Activated naive CD4-positive, alpha-beta T cell (primary cell): ENCODE data around the gene DDX47.

Experiments
- DNase-seq, 4 experiments: peaks; one replicate each; lab custom pipeline; 2025; lab: John Stamatoyannopoulos, UW

Gene DDX47

DNA sequence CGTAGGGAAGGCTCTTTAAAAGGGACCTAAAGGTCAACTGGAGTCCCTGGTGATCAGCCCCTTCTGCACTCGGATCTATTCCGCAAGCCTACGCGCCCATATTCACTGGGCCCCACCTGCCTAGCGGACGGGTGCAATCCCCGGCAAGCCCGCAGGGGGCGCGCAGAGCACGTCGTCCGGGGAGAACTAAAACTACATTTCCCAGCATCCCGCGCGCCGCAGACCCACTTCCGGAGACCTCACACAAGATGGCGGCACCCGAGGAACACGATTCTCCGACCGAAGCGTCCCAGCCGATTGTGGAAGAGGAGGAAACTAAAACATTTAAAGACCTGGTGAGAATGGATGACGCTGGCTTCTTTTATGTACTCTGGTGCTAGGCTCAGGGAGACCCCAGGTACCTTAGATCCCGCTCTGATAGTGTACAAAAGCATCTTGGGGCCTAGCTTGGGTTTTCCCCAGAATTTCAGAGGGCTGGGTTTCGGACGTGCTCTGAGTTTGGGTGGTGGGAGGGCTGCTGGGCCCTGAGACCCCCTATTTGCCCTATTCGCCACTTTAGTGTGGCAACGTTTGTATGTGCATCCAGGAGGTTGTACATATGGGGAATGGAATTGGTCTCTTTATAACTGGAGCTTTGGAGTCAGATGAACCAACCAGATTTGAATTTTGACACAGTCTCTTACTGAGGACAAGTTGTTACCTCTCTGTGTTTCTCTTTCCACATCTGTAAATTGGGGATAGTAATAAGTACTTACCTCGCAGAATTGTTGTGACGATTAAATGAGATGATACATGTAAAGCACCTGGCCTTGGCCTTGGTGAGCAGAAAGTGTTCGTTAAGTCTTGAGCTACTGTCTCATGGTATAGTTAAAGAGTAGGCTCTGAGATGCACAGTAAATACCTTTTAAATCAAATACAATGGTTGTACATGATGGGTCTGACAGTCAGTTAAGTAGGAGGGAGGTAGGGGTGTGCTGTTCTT lies at the start of gene DDX47:
DDX47 (plus strand) TSS at position 227 of the 982 bp plus-strand sequence; CDS start at position 249, 22 bp downstream.
- DNase-seq = peak; percentile 95 to 97 (median 97)

DNA sequence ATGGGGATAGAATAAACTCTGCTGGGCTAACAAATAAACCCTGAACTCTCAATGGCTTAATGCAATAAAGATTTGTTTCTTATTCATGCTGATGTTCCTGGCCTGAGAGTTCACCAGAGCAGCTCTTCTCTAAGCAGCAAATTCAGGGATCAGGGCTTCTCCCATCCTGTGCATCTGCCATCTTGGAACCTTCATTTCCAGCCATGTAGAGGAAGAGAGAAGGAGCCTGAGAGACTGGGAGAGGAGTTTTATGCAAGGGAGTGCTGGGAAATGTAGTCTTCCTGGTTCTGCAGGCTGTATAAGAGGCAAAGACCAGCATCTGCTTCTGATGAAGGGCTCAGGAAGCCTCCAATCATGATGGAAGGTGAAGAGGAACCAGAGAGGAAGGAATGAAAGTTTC lies 48.3 kb upstream of the DDX47 start:
- DNase-seq = no peak

DNA sequence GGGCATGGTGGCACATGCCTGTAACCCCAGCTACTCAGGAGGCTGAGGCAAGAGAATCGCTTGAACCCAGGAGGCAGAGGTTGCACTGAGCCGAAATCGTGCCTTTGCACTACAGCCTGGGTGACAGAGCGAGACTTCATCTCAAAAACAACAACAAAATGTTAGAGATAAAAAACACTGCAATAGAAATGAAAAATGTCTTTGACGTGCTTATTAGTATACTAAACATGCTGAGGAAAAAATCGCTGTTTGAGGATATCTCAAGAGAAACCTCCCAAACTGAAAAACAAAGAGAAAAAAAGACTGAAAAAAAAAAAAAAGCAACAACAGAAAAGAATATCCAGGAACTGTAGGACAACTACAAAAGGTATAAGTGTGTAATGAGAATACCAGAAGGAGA lies 42.9 kb upstream of the DDX47 start:
- no peak for DNase-seq

DNA sequence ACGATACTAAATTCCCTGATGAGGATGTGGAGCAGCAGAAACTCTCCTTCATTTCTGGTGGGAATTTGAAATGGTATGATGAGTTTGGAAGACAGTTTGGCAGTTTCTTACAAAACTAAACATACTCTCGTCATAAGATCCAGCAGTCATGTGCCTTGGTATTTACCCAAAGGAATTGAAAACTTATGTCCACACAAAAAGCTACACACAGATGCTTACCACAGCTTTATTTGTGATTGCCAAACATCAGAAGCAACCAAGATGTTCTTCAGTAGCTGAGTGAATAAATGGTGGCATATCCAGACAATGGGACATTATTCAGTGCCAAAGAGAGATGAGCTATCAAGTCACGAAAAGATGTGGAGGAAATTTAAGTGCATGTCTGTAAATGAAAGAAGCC lies 38.4 kb upstream of the DDX47 start:
- no peak for DNase-seq

DNA sequence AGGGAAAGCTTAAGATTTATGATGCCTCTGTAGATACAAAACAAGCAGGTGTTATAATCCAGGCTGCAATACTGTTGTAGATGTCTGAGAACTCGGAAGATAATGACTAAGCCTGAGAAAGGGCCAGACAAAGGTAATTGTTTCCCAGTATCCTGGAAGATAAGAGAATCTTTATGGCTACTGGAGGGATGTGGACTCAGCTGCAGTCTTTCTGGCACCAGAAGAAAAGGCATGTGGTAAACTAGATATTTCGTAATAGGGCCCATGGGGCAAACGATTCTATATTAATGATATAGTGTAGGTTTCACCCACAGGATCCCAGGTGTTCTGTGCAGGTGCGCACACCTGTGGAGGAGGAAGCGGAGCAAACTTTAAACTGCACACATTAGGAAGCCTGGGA lies 36.9 kb upstream of the DDX47 start:
- no peak for DNase-seq

DNA sequence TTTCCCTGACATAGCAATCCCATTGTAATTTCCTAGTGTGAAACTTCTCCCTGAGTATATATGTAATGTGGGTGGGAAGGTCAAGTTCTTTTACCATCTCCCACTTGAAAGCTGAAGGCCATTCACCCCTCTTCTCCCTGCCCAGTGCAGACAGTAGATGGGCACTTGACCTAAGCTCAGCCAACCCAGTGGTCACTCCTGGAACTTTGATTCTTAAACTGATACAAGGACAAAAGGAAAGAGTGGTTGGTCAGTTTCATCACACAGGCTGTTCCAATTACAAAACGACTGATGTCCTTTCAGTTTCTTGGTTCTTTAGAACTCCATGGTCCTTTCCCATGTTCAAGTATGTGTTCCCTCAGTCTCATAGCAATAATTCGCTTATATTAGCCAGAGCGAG lies 36.1 kb upstream of the DDX47 start:
- no peak for DNase-seq

DNA sequence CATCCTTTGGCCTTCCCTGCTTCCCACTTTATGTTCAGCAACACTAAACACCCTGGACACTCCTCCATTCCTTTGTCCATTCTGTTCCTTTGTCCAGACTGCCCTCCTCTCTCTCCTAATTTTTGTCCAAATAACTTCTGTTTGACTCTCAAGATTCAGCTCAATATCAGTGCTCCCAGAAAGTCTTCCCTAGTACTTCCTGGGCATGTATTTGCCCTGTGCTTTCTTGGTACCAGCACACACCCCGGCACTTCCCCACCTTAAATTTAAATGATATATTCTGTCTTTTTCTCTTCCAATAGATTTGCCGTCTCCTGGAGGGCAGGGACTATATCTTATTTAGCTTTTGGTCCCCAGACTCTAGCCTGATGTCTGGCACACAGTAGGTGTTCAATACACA lies 34.1 kb upstream of the DDX47 start:
- no peak for DNase-seq

DNA sequence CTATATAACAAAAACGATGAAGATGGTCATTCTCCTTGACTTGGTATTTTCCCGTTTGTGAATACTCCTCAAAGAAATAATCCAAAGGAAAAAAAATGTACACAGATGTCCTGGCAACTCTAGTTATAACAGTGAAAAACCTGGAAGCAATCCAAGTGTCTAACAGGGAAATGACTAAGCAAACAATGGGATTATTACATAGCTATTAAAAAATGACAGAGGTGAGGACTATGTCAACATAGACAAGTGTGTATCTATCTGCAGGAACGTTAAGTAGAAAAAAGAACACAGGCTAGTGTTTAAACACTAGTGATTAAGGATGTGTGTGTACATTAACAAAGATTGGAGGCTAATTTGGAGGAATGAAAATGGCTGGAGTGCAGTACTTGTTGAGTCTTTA lies 33.6 kb upstream of the DDX47 start:
- DNase-seq = no peak

DNA sequence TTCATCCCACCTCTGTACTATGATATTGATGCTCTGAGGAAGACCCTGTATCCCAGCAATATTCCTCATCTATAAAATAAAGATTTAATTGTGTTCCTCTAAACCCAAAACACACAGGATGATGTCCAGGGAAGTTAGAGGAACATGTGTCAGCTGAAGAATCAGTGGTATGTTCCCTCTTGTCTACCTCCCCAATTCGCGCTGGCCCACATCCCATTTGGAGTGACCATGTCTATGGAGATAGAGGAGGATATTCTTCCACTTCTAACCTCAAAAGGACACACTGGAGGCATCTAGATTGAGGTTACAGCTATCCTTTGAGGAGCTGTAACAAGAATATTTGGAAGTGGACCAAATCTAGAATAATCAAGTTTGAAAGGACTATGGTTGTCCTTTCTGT lies 29.0 kb upstream of the DDX47 start:
- DNase-seq = no peak

DNA sequence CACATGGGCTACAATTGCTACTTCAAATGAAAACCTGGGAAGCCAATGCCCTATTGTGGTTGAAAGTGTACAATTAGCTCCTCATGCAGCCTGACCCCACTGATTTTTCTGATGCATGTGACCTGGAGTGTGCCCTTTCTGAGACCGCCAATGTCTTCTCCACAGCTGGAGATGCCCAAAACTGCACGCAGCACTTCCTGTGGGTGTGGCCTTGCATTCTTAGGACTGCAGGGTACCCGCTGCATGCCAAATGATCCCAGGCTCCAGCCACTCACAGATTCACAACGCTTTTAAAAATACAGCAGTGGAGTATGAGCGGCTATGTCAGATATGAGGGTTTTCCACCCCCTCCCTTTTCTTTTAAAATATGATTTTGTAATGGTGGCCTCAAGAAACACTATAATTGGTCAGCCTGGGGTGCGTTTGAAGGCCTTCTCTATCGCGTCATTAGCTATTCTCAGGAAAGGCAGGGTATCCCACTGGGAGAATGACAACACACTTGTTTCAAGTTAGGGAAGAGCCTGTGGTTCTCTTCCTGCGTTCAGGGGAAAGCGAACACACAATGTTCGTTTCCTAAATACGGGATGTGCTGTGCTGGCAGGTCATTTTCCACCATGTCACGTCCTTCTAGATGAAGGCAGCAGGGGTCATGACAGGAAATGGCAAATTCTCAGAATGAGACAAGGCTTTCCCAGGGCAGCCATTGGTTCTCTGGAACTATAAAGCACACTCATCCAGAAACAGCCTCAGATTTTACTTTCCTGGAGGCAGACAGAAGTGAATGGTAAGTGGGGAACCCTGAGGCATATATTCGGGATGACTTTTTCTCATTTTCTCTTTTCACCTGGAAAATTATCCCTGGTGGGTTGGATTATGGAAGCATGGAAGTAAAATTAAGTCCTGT lies 28.0 kb upstream of the DDX47 start, which contains the start of gene APOLD1:
APOLD1 (plus strand) TSS at position 749 of the 904 bp plus-strand sequence; CDS start at position 782, 33 bp downstream.
- no peak for DNase-seq

DNA sequence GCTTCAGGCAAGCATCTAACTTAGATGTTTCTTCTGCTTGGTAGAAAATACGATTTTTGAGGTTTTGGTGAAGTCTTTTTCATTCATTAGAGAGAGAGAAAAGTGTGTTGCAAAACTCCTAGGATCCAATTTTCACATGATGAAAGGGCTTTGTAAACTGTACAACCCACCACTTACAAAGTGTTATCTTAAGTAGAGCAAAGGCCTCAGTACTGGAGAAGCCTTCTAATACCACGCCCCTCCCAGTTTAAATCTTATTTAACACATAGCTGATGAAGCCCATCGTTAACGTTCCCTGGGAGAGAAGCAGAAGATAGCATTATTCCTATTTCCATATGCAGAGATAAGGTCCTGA lies 26.8 kb upstream of the DDX47 start:
- DNase-seq = no peak

DNA sequence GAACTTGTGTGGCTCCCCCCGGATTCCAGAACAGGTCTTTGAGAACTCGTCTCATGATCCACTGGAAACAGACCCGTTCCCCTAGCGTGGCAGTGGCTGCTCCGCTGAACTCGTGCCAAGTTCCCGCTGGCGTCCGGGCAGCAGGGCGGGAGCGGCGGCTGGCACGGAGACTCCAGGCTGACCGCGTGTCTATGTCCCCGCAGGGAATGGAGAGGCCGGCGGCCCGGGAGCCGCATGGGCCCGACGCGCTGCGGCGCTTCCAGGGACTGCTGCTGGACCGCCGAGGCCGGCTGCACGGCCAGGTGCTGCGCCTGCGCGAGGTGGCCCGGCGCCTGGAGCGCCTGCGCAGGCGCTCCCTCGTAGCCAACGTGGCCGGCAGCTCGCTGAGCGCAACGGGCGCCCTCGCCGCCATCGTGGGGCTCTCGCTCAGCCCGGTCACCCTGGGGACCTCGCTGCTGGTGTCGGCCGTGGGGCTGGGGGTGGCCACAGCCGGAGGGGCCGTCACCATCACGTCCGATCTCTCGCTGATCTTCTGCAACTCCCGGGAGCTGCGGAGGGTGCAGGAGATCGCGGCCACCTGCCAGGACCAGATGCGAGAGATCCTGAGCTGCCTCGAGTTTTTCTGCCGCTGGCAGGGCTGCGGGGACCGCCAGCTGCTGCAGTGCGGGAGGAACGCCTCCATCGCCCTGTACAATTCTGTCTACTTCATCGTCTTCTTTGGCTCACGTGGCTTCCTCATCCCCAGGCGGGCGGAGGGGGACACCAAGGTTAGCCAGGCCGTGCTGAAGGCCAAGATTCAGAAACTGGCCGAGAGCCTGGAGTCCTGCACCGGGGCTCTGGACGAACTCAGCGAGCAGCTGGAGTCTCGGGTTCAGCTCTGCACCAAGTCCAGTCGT lies 26.2 kb upstream of the DDX47 start:
- peak; percentile 29 to 66 (median 42) for DNase-seq

DNA sequence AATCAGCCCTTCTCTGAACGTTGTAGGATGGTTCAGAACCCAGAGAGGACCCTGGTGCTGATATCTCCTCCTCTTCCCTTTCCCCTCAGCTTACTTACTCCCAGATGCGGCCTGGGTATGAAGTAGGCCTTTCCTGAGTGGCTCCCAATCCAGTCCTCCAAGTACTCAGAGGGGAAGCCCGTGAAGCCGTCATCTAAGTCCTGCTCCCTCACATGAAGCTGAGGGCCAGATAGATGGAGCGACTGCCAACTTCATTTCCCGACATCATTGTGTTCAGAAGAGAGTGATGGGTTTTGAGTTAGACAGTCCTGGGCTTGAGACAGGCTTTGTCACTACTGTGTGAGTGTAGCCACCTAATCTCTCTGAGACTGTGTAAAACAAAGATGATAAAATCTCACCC lies 25.0 kb upstream of the DDX47 start:
- DNase-seq = no peak

DNA sequence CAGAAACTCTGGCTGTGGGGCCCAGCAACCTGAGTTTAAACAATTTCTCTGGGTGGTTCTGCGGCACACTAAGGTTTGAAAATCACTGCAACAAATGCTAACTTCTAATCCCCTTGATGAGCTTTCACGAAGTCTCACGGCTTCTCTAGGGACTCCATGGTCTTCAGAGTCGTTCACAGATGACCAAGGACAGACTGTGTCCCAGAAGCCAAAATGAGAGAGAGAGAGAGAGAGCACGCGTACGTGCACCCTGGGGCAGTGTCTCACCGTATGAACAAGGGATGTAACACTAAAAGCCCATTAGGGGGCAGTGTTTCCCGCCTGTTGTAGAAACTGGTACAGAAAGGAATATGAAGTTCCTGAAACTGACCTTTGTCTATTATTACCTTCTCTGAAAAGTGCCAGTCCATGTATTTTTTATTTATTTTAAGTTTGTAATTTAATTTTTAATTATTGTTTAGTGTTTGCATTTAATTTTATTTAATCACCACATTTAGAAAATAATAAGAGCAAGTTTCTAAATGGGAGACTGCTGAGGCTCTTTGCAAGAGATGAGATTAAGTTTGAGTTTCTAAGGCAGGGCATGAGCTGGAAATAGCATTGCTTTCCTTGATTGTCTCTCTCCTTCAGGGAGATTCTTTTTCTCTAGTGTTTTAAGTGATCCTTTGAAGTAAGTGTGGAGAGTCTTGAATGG lies 24.3 kb upstream of the DDX47 start:
- peak in 2 of 4 experiments; percentile 14 to 29 for DNase-seq

DNA sequence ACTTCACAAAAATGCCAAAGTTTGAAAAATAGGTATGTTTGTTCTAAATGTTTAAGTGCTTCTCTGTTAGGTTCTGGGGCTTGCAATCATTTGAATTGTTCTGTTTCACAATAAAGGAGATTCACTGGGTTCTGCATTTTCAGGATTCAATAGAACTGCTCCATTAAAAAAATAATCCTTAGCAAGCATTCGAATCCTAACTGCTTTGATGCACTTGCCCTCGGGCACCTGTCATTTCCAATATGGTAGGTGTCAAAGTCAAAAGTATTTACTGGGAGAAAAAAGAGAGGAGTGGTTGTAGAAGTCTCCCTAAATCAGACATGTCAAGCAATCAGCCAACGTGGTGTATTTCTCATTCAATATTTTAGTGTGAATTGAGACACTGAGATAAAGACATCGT lies 22.2 kb upstream of the DDX47 start:
- DNase-seq = no peak

DNA sequence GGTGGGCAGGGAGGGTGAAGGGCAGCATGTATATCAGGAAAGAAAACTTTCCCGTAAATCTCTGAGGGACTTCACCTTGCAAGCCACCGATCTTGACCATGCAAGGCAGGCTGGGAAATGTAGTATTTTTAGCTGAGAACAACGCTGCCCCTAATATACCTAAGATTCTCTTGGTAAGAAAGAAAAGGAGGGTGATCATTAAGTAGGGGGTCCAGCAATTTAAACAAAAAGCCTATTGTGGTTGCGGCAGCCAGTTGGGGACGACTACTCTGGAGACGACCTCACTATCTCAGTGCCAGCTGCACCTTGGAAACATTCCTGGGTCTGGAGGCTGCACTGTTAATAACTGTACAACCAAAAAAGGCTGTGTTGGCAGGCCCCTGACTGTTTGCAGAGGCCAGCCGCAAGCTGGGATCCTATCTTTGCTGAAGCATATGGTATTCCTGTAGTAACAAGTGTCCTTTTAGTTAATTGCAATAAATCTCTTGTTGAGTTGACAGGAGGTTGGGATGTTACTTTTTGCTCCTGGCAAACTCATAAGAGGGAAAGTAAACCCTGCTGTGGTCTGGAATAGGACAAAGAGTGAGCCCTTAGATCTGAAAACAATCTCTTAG lies 21.3 kb upstream of the DDX47 start:
- no peak for DNase-seq

DNA sequence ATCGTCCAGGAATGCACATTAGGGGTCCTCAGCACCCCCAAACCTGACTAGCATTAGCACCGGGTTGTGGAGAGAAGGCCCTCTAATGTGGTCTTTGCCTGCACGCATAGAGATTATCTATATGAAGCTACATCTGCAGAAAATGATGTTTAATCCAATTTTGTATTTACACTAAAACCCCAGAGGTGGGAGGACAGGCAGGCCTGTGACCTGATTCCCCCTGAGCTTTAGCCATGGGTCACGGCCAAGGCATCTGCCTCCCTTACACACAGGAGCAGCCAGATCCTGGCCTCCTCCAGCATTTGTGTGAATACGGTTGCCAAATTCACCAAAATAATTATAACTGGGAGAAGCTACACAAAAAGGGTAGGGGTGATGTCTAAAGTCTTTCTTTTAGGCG lies 20.7 kb upstream of the DDX47 start:
- no peak for DNase-seq

DNA sequence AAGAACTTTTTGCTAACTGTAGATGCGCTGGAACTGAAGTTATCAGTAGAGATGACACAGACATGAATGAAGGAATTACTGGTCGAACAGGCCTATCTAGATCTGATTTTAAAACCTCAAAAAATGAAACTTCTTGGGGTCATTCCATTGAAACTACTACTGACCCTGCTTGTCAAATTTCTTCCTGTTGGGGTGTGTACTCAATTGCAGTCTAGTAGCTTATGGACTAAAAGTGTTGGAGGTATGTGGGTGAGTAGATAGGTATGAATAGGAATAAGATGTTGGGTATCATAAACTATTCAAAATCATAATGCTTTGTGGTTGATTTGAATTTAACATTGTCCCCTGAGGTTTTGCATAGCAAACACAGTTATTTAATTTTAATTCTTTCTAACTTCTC lies 18.5 kb upstream of the DDX47 start:
- DNase-seq = no peak

DNA sequence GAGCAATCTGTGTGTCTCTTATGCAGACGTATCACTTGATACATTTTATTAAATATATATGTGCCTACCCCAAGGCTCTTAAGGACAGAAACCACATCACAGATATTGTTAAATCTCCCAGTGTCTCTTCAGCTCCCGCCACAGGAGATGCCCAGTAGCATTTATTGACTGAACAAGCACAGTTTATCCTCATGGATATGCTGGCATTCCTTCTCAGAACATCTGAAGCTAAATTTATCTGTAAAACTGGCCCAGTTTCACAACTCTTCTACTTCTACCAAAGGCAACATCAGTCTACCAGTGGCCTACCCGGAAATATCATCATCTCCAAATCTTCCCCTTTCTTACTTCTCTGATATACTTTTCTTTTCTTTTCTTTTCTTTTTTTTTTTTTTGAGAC lies 17.0 kb upstream of the DDX47 start:
- no peak for DNase-seq

DNA sequence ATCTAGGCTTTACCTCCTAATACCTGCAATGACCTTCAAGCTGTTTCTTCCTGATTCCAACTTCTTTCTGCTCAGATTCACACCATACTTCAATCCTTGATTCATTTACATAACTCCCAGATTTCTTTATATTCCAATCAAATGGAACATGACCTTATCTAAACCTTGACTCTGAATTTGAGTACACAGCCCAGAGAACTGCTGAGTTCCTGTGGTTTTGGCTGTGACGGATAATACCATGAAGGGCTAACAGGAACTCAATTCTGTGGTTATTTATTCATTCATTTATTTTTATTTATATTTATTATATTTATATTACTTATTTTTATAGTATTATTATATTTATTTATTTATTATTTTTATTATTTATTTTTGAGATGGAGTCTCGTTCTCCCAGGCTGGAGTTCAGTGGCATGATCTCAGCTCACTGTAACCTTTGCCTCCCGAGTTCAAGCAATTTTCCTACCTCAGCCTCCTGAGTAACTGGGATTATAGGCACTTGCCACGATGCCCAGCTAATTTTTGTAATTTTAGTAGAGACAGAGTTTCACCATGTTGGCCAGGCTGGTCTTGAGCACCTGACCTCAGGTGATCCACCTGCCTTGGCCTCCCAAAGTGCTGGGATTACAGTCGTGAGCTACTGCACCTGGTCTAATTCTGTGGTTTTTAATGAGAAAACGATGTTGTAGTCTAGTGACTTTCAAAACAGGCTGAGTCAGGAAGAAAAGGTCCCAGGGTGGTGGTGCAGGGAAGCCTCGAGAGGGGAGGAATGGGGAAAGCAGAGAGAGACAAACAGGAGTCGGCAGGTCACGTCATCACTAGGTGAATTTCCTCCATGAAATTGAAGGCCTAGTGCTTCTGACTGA lies 16.0 kb upstream of the DDX47 start:
- DNase-seq = no peak
